Stimulated activated naive CD8-positive, alpha-beta T cell treated with anti-CD3 and anti-CD28 coated beads, Interleukin-15, Interleukin-2, amounts not matched to agents 100 ng/mL and 50 ng/mL, for 24 hours (primary cell): Measurements from ENCODE around the gene ZNF662.
"Not testable (repeated sequence)": the region's sequence is repeated elsewhere in the genome, so short reads cannot be mapped to it uniquely, and the experiment has no call there.

Experiments
- H3K27ac Mint-ChIP-seq: one replicate; pipeline ENCODE4 v1.8.0; 2021; ENCODE audit warnings: mild to moderate bottlenecking, mixed read lengths
- H3K27me3 Mint-ChIP-seq: one replicate; pipeline ENCODE4 v1.8.0; 2021; ENCODE audit warnings: mixed read lengths
- H3K36me3 Mint-ChIP-seq: one replicate; pipeline ENCODE4 v1.8.0; 2021; ENCODE audit warnings: low read depth, mixed read lengths
- H3K4me1 Mint-ChIP-seq: one replicate; pipeline ENCODE4 v1.8.0; 2021; ENCODE audit warnings: low read depth, mixed read lengths
- H3K4me3 Mint-ChIP-seq: one replicate; pipeline ENCODE4 v1.8.0; 2021; ENCODE audit warnings: mild to moderate bottlenecking, mixed read lengths
- H3K9me3 Mint-ChIP-seq: one replicate; pipeline ENCODE4 v1.8.0; 2021; ENCODE audit warnings: mixed read lengths

The ZNF662 gene

GRCh38 chr3:42877881-42878280 is 28.1 kb upstream of the ZNF662 start:
- H3K36me3 Mint-ChIP-seq, result no peaks in the 10 kb centered on the region
- H3K27ac Mint-ChIP-seq, result no peak overlapping the region
- no peaks in the 10 kb centered on the region for H3K9me3 Mint-ChIP-seq
- H3K4me3 Mint-ChIP-seq, result no peak overlapping the region
- H3K4me1 Mint-ChIP-seq, result peaks cover 9% of the 10 kb centered on the region
- peaks cover 4% of the 10 kb centered on the region for H3K27me3 Mint-ChIP-seq

- peak overlapping the region; percentile 9 for H3K27ac Mint-ChIP-seq
- H3K27me3 Mint-ChIP-seq, result peaks cover 4% of the 10 kb centered on the region
- peak overlapping the region; percentile 87 for H3K4me3 Mint-ChIP-seq
- no peaks in the 10 kb centered on the region for H3K9me3 Mint-ChIP-seq
- H3K36me3 Mint-ChIP-seq, result no peaks in the 10 kb centered on the region
- H3K4me1 Mint-ChIP-seq, result peaks cover 15% of the 10 kb centered on the region
Observed at GRCh38 chr3:42880183-42880582, 25.8 kb upstream of the ZNF662 start.

GRCh38 chr3:42880601-42881451 is 25.1 kb upstream of the ZNF662 start:
- Mint-ChIP-seq H3K4me3 (peak overlapping the region; percentile 87), H3K27me3 (peaks cover 4% of the 10 kb centered on the region), H3K36me3 (no peaks in the 10 kb centered on the region), H3K4me1 (peaks cover 15% of the 10 kb centered on the region), H3K9me3 (no peaks in the 10 kb centered on the region), H3K27ac (peak overlapping the region; percentile 65)

GRCh38 chr3:42883251-42883930 is 22.6 kb upstream of the ZNF662 start:
- H3K27me3 Mint-ChIP-seq, result peaks cover 14% of the 10 kb centered on the region
- H3K9me3 Mint-ChIP-seq, H3K36me3 Mint-ChIP-seq: not testable (repeated sequence)

GRCh38 chr3:42884324-42884723 is 21.6 kb upstream of the ZNF662 start:
- no peak overlapping the region for H3K4me3 Mint-ChIP-seq
- no peaks in the 10 kb centered on the region for H3K9me3 Mint-ChIP-seq
- no peak overlapping the region for H3K27ac Mint-ChIP-seq
- H3K36me3 Mint-ChIP-seq, result no peaks in the 10 kb centered on the region
- H3K4me1 Mint-ChIP-seq, result peaks cover 15% of the 10 kb centered on the region
- H3K27me3 Mint-ChIP-seq, result peaks cover 21% of the 10 kb centered on the region

More at GRCh38 chr3:42883251-42883930, 22.6 kb upstream of the ZNF662 start:
- H3K4me3 Mint-ChIP-seq, H3K27ac Mint-ChIP-seq: not testable (repeated sequence)
- peaks cover 15% of the 10 kb centered on the region for H3K4me1 Mint-ChIP-seq

GRCh38 chr3:42886294-42886822 is 19.6 kb upstream of the ZNF662 start:
- Mint-ChIP-seq H3K9me3 (no peaks in the 10 kb centered on the region), H3K36me3 (no peaks in the 10 kb centered on the region), H3K4me3 (no peak overlapping the region), H3K27me3 (peaks cover 21% of the 10 kb centered on the region), H3K27ac (no peak overlapping the region), H3K4me1 (peaks cover 10% of the 10 kb centered on the region)

- Mint-ChIP-seq H3K36me3 (no peaks in the 10 kb centered on the region), H3K9me3 (no peaks in the 10 kb centered on the region), H3K27me3 (peaks cover 27% of the 10 kb centered on the region), H3K4me1 (peaks cover 5% of the 10 kb centered on the region), H3K4me3 (no peak overlapping the region), H3K27ac (no peak overlapping the region)
Observed at GRCh38 chr3:42887084-42887483, 18.9 kb upstream of the ZNF662 start.

- H3K27ac Mint-ChIP-seq, result no peak overlapping the region
- H3K27me3 Mint-ChIP-seq, result peaks cover 27% of the 10 kb centered on the region
- H3K9me3 Mint-ChIP-seq, result no peaks in the 10 kb centered on the region
- H3K36me3 Mint-ChIP-seq, result no peaks in the 10 kb centered on the region
- H3K4me1 Mint-ChIP-seq, result no peaks in the 10 kb centered on the region
- H3K4me3 Mint-ChIP-seq, result no peak overlapping the region
Observed at GRCh38 chr3:42891042-42891441, 14.9 kb upstream of the ZNF662 start.

GRCh38 chr3:42892169-42892568 is 13.8 kb upstream of the ZNF662 start:
- H3K4me1 Mint-ChIP-seq, result no peaks in the 10 kb centered on the region
- no peaks in the 10 kb centered on the region for H3K9me3 Mint-ChIP-seq
- no peaks in the 10 kb centered on the region for H3K36me3 Mint-ChIP-seq
- no peak overlapping the region for H3K27ac Mint-ChIP-seq
- no peak overlapping the region for H3K4me3 Mint-ChIP-seq
- H3K27me3 Mint-ChIP-seq, result peaks cover 22% of the 10 kb centered on the region

GRCh38 chr3:42892807-42893206 is 13.1 kb upstream of the ZNF662 start:
- H3K9me3 Mint-ChIP-seq, result no peaks in the 10 kb centered on the region
- peaks cover 20% of the 10 kb centered on the region for H3K27me3 Mint-ChIP-seq
- H3K27ac Mint-ChIP-seq, result no peak overlapping the region
- no peaks in the 10 kb centered on the region for H3K4me1 Mint-ChIP-seq
- H3K4me3 Mint-ChIP-seq, result no peak overlapping the region
- H3K36me3 Mint-ChIP-seq, result no peaks in the 10 kb centered on the region

GRCh38 chr3:42894698-42895579 is 11.0 kb upstream of the ZNF662 start:
- Mint-ChIP-seq H3K27ac (no peak overlapping the region), H3K27me3 (peaks cover 7% of the 10 kb centered on the region), H3K4me1 (no peaks in the 10 kb centered on the region), H3K9me3 (no peaks in the 10 kb centered on the region), H3K4me3 (no peak overlapping the region), H3K36me3 (no peaks in the 10 kb centered on the region)

GRCh38 chr3:42895580-42895868 is 10.4 kb upstream of the ZNF662 start:
- H3K4me1 Mint-ChIP-seq, result no peaks in the 10 kb centered on the region
- peaks cover 6% of the 10 kb centered on the region for H3K27me3 Mint-ChIP-seq
- no peak overlapping the region for H3K27ac Mint-ChIP-seq

GRCh38 chr3:42898896-42899675 is 6.9 kb upstream of the ZNF662 start:
- H3K4me1 Mint-ChIP-seq, result no peaks in the 10 kb centered on the region
- peaks cover 13% of the 10 kb centered on the region for H3K27me3 Mint-ChIP-seq
- peaks cover 7% of the 10 kb centered on the region for H3K9me3 Mint-ChIP-seq
- no peak overlapping the region for H3K4me3 Mint-ChIP-seq
- H3K27ac Mint-ChIP-seq, result no peak overlapping the region
- H3K36me3 Mint-ChIP-seq, result no peaks in the 10 kb centered on the region

More at GRCh38 chr3:42895580-42895868, 10.4 kb upstream of the ZNF662 start:
- H3K9me3 Mint-ChIP-seq, result no peaks in the 10 kb centered on the region
- no peak overlapping the region for H3K4me3 Mint-ChIP-seq
- no peaks in the 10 kb centered on the region for H3K36me3 Mint-ChIP-seq
